Stomach smooth muscle (tissue), 2 donors: ENCODE results near the gene TBCE.
"Not testable (repeated sequence)": the region's sequence is repeated elsewhere in the genome, so short reads cannot be mapped to it uniquely, and the experiment has no call there.

Experiments
- H3K27ac ChIP-seq: one replicate; pipeline ENCODE4 v1.7.0; 2013; ENCODE audit warnings: mild to moderate bottlenecking, low read length, inconsistent platforms
- H3K27me3 ChIP-seq, 2 donors: one replicate each; pipeline ENCODE4 v1.7.0; 2013; ENCODE audit warnings: low read length in 2 of 2; ENCODE audit not compliant: insufficient read depth in 2 of 2, control insufficient read depth in 1 of 2
- H3K36me3 ChIP-seq, 2 donors: one replicate each; pipeline ENCODE4 v1.7.0; 2013; ENCODE audit warnings: low read length in 2 of 2; ENCODE audit not compliant: control insufficient read depth in 2 of 2, insufficient read depth in 2 of 2
- H3K4me1 ChIP-seq: one replicate; pipeline ENCODE4 v1.7.0; 2013; ENCODE audit warnings: low read length; ENCODE audit not compliant: control insufficient read depth, insufficient read depth
- H3K4me3 ChIP-seq, 2 donors: one replicate each; pipeline ENCODE4 v1.7.0; 2013; ENCODE audit warnings: low read length in 2 of 2
- H3K9ac ChIP-seq, 2 donors: one replicate each; pipeline ENCODE4 v1.7.0; 2013; ENCODE audit warnings: low read length in 2 of 2, mild to moderate bottlenecking in 1 of 2
- H3K9me3 ChIP-seq, 2 donors: one replicate each; pipeline ENCODE4 v1.7.0; 2013; ENCODE audit warnings: low read length in 2 of 2; ENCODE audit not compliant: control insufficient read depth in 2 of 2
- donor health status: healthy.
- donor health status: Pancreatic carcinoma.

Gene TBCE

DNA sequence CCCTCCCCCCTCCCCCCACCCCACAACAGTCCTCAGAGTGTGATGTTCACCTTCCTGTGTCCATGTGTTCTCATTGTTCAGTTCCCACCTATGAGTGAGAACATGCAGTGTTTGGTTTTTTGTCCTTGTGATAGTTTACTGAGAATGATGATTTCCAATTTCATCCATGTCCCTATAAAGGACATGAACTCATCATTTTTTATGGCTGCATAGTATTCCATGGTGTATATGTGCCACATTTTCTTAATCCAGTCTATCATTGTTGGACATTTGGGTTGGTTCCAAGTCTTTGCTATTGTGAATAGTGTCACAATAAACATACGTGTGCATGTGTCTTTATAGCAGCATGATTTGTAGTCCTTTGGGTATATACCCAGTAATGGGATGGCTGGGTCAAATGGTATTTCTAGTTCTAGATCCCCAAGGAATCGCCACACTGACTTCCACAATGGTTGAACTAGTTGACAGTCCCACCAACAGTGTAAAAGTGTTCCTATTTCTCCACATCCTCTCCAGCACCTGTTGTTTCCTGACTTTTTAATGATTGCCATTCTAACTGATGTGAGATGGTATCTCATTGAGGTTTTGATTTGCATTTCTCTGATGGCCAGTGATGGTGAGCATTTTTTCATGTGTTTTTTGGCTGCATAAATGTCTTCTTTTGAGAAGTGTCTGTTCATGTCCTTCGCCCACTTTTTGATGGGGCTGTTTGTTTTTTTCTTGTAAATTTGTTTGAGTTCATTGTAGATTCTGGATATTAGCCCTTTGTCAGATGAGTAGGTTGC lies 14.9 kb downstream of the TBCE start:
- H3K9me3 ChIP-seq, H3K9ac ChIP-seq, H3K4me3 ChIP-seq, H3K36me3 ChIP-seq, H3K27me3 ChIP-seq, H3K27ac ChIP-seq, H3K4me1 ChIP-seq: not testable (repeated sequence)

- not testable (repeated sequence) for H3K4me1 ChIP-seq, H3K9me3 ChIP-seq, H3K4me3 ChIP-seq, H3K27ac ChIP-seq, H3K36me3 ChIP-seq, H3K9ac ChIP-seq, H3K27me3 ChIP-seq
Measured at GRCh38 chr1:235385633-235386032, 18.4 kb downstream of the TBCE start.

- H3K36me3 ChIP-seq = no peaks in the 10 kb centered on the region
- no peak overlapping the region for H3K9ac ChIP-seq
- H3K27me3 ChIP-seq = no peaks in the 10 kb centered on the region
- H3K4me1 ChIP-seq = no peaks in the 10 kb centered on the region
- no peak overlapping the region for H3K27ac ChIP-seq
- H3K4me3 ChIP-seq = no peak overlapping the region
- peaks cover 0 to 3% of the 10 kb centered on the region in 2 donors for H3K9me3 ChIP-seq
Measured at GRCh38 chr1:235391874-235392273, 24.6 kb downstream of the TBCE start.

- Histone ChIP-seq H3K36me3 (no peaks in the 10 kb centered on the region), H3K9me3 (no peaks in the 10 kb centered on the region), H3K27me3 (no peaks in the 10 kb centered on the region), H3K4me1 (no peaks in the 10 kb centered on the region), H3K9ac (no peak overlapping the region), H3K27ac (no peak overlapping the region), H3K4me3 (no peak overlapping the region)
Measured at GRCh38 chr1:235397733-235398132, 30.5 kb downstream of the TBCE start.

DNA sequence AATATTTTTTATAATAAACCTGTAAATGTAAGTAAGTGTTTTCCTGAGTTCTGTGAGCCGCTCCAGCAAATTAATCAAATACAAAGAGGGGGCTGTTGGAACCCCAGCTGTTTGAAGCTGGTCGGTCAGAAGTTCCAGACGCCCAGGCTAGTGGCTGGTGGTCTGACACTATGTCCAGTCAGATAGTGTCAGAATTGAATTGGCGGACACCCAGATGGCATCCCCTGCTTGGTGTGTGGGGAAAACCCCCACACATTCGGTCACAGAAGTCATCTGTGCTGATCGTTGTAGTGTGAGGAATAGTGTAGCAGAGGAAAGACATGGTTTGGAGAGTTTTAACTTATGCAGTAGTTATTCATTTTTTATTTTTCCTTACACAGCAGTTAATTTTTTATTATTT lies 32.4 kb downstream of the TBCE start:
- H3K9me3 ChIP-seq = no peaks in the 10 kb centered on the region
- H3K27me3 ChIP-seq = no peaks in the 10 kb centered on the region
- H3K4me1 ChIP-seq = no peaks in the 10 kb centered on the region
- no peaks in the 10 kb centered on the region for H3K36me3 ChIP-seq
- H3K27ac ChIP-seq = no peak overlapping the region
- H3K4me3 ChIP-seq = no peak overlapping the region
- H3K9ac ChIP-seq = no peak overlapping the region

DNA sequence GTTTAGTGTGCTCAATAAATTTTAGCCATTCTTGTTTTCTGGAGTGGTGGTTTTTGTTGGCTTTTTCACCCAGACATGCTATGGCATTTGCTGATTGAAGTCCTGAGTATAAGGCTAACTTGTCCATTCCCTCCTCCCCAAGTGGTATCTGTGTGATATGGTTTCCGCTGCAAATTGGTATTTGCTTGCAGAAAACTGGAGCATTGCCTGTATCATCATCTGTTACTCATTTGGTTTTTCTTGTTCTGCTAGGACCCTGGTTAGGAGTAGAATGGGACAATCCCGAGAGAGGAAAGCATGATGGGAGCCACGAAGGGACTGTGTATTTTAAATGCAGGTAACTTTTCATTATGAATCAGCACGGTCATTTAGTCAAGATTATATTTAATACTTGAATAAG lies 34.0 kb downstream of the TBCE start:
- Histone ChIP-seq H3K36me3 (no peaks in the 10 kb centered on the region), H3K4me1 (no peaks in the 10 kb centered on the region), H3K27me3 (no peaks in the 10 kb centered on the region), H3K27ac (no peak overlapping the region), H3K9ac (no peak overlapping the region), H3K4me3 (no peak overlapping the region), H3K9me3 (no peaks in the 10 kb centered on the region)

DNA sequence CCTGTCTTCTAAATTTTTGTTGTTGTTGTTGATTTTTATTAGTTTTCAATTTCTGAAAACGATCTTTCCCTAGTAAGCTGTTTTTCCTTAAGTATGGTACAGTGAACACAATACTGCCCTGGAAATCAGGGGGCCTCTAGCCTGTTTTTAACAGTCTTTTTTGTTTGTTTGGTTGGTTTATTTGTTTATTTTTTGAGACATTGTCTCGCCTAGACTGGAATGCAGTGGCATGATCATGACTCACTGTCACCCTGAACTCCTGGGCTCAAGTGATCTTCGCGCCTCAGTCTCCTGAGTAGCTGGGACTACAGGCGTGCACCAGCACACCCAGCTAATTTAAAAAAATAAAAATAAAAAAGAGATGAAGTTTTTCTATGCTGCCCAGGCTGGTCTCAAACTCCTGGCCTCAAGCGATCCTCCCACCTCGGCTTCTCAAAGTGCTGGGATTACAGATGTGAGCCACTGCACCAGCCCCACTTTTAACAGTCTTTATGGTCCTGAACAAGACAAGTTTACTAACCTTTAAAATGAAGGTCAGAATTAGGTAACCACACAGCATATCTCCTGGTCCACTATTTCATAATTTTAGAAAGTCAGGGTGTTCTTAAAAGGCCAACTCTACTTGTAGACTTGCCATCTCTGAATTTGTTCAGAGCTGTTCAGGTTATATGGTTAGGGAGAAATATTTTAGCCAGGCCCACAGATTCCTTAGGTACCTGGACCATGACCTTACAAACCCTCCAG lies 35.4 kb downstream of the TBCE start:
- no peaks in the 10 kb centered on the region for H3K4me1 ChIP-seq
- H3K4me3 ChIP-seq = no peak overlapping the region
- H3K27me3 ChIP-seq = no peaks in the 10 kb centered on the region
- H3K9ac ChIP-seq = no peak overlapping the region
- no peak overlapping the region for H3K27ac ChIP-seq
- H3K36me3 ChIP-seq = no peaks in the 10 kb centered on the region
- no peaks in the 10 kb centered on the region for H3K9me3 ChIP-seq

DNA sequence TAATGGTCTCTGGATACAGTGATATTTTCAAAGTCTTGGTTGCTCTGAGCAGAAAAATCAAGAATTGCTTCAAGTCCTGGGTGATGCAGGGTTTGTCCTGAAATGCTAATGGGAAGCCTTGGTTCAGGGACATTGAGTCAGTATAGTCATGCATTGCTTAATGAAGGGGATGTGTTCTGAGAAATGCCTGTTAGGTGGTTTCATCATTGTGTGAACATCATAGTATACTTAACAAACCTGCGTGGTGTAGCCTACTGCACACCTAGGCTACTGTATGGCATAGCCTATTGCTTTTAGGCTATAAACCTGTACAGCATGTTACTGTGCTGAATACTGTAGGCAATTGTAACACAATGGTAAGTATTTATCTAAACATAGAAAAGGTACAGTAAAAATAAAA lies 36.4 kb downstream of the TBCE start:
- Histone ChIP-seq H3K27ac (no peak overlapping the region), H3K9ac (no peak overlapping the region), H3K4me1 (no peaks in the 10 kb centered on the region), H3K4me3 (no peak overlapping the region), H3K9me3 (no peaks in the 10 kb centered on the region), H3K27me3 (no peaks in the 10 kb centered on the region), H3K36me3 (no peaks in the 10 kb centered on the region)

DNA sequence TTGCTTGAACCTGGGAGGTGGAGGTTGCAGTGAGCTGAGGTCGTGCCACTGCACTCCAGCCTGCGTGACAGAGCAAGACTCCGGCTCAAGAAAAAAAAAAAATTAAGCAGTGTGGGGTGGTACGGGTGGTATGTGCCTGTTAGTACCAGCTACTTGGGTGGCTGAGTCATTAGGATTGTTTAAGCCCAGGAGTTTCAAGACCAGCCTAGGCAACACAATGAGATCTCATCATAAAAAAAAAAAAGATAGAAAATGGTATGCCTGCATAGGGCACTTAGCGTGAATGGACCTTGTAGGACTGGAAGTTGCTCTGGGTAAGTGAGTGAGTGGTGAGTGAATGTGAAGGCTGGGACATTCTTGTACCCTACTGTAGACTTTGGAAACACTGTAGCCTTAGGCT lies 37.0 kb downstream of the TBCE start:
- H3K27me3 ChIP-seq = no peaks in the 10 kb centered on the region
- no peaks in the 10 kb centered on the region for H3K9me3 ChIP-seq
- no peak overlapping the region for H3K27ac ChIP-seq
- no peak overlapping the region for H3K4me3 ChIP-seq
- H3K4me1 ChIP-seq = no peaks in the 10 kb centered on the region
- H3K36me3 ChIP-seq = no peaks in the 10 kb centered on the region
- no peak overlapping the region for H3K9ac ChIP-seq

- Histone ChIP-seq H3K36me3 (no peaks in the 10 kb centered on the region), H3K27me3 (no peaks in the 10 kb centered on the region), H3K9me3 (no peaks in the 10 kb centered on the region), H3K27ac (no peak overlapping the region), H3K4me1 (no peaks in the 10 kb centered on the region), H3K4me3 (no peak overlapping the region), H3K9ac (no peak overlapping the region)
Measured at GRCh38 chr1:235407419-235407818, 40.2 kb downstream of the TBCE start.

DNA sequence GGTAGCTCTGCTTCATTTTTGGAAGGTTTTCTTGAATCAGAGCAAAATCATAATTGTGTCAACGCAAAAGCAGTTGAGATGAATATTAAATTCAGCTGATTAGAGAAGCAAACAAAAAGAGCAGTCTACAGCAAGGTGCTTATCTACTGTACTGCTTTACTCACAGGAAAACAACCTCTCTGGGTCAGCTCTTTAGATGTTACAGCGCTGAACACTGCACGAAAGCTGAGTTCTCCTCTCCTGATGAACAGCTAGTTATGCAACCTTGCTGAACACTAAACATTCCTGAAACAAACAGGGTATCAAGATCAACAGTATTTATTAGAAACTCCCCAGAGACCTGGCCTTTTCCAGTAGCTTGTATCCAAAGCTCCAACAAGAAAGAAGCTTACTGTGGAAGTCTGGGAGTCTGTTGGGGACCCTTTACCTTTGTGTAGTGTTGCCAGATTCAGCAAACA lies 41.3 kb downstream of the TBCE start:
- no peak overlapping the region for H3K27ac ChIP-seq
- H3K4me1 ChIP-seq = no peaks in the 10 kb centered on the region
- no peaks in the 10 kb centered on the region for H3K27me3 ChIP-seq
- H3K4me3 ChIP-seq = no peak overlapping the region
- H3K9ac ChIP-seq = no peak overlapping the region
- no peaks in the 10 kb centered on the region for H3K36me3 ChIP-seq
- no peaks in the 10 kb centered on the region for H3K9me3 ChIP-seq
